NCI-H187 treated with DMSO at 0.1 percent for 48 hours (cell line): Measurements from ENCODE around the gene TMEM201.
A peak's percentile ranks its signal among the peaks of the same experiment; 100 is the strongest.
"Not testable (repeated sequence)": the region's sequence is repeated elsewhere in the genome, so short reads cannot be mapped to it uniquely, and the experiment has no call there.

Experiments
- DNase-seq: peaks from one replicate; lab custom pipeline; 2025; lab: John Stamatoyannopoulos, UW

Gene TMEM201, protein sequence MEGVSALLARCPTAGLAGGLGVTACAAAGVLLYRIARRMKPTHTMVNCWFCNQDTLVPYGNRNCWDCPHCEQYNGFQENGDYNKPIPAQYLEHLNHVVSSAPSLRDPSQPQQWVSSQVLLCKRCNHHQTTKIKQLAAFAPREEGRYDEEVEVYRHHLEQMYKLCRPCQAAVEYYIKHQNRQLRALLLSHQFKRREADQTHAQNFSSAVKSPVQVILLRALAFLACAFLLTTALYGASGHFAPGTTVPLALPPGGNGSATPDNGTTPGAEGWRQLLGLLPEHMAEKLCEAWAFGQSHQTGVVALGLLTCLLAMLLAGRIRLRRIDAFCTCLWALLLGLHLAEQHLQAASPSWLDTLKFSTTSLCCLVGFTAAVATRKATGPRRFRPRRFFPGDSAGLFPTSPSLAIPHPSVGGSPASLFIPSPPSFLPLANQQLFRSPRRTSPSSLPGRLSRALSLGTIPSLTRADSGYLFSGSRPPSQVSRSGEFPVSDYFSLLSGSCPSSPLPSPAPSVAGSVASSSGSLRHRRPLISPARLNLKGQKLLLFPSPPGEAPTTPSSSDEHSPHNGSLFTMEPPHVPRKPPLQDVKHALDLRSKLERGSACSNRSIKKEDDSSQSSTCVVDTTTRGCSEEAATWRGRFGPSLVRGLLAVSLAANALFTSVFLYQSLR

DNA sequence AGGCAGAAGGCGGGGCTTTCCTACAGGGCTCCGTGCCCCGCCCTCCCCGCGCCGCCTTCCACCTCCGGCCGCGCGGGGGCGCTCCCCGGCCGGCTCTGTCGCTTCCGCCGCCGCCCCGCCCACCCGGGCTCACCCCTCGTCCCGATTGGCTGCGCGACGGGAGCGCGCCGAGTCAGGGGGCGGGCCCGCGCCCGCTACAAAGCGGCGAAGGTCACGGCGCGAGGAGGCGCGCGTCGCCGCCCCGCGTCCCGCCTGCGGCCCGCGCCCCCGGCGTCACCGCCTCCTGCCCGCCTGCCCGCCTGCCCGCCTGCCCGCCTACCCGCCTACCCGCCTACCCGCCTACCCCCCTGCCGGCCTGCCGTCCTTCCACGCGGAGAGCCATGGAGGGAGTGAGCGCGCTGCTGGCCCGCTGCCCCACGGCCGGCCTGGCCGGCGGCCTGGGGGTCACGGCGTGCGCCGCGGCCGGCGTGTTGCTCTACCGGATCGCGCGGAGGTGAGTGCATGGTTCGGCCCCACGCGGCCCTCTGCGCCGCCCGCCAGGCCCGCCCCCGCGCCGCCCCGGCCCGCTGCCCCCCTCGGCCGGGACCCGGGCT lies at the start of gene TMEM201:
TSS of gene TMEM201 (plus strand) at position 361 of the 593 bp plus-strand sequence. CDS start at position 381, 20 bp downstream.
- peak; percentile 49 for DNase-seq

DNA sequence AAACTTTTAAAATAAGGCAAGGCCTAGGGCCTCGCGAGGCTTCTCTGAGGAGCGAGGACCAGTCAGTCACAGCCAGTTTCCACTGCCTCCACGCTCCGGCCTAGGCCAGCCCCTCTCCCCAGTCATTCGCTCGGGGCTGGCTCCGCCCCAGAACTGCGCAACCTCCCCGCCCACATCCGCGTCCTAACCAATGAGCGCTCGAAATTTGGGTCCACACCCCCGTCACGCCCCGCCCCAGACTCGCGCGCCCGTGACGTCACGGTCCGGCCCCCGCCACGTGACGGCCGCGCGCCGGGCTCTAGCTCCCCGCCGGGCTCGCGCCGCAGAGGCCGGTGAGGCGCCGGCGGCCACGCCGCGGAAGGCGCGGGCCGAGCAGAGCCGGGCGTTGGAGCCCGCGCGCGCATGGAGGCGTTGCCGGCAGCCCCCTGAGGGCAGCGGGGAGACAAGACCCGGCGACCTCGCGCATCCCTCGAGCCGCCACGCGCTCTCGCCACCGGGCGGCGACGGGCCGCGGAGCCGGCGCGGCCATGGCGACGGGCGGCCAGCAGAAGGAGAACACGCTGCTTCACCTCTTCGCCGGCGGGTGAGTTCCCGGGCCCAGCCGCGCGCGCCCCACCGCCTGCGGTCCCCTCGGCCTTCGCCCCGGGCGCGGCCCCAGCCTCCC lies 49.4 kb upstream of the TMEM201 start, which contains the start of gene SLC25A33:
TSS of gene SLC25A33 (plus strand) at position 301 of the 664 bp plus-strand sequence. CDS start at position 528, 227 bp downstream.
- peak; percentile 81 for DNase-seq

DNA sequence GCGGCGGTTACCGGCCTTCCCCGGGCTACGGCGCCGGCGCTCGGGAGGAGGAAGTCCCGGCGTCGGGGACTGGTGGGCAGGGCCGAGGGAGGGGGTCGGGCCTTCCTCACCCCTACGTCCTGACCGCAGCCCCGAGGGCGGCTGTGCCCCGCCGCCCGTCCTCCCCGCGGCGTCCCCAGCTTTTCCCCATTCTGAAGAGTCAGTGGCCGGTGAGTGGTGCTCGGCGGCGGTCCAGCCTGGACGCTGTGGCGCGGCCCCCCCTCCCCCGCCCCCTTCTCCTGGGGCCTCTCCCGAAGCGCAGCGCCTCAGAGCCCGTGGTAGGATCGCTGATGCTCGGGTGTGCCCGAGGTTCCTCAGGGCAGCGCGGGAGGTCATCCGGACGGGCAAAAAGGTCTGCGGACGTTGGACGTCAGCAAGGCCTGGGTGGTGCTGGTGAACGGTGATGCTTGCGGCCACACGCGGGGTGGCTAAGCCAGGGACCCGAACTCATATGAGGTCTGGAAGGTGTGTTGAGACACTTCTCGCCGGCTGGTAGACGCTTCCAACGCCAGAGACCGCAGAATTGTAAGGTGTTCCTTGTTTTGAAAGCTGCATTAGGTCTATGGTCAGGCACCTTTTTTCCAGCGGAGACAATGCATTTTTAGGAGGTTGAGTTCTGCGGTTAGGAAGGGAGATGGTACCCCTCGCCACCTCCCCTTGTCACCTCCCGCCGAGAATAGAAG lies 48.7 kb upstream of the TMEM201 start:
- DNase-seq: no peak

DNA sequence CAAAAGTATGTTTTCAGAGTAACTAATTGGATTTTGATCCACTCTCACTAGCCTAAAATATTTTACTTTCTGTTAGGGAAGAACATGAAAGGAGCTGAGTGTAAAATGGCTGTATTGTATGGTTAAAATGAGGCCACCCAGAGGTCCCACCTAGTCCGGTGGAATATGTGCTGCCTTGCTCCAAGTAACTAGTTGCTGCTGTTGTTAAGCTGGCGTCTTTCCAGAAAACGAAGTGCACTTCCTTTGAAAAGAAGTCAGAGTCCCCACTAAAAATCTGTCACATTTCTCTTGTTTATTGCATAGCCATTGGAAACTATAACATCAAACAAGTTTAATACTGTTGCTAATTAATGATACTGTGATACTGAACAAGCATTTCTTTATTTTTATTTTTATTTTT lies 46.3 kb upstream of the TMEM201 start:
- DNase-seq: no peak

DNA sequence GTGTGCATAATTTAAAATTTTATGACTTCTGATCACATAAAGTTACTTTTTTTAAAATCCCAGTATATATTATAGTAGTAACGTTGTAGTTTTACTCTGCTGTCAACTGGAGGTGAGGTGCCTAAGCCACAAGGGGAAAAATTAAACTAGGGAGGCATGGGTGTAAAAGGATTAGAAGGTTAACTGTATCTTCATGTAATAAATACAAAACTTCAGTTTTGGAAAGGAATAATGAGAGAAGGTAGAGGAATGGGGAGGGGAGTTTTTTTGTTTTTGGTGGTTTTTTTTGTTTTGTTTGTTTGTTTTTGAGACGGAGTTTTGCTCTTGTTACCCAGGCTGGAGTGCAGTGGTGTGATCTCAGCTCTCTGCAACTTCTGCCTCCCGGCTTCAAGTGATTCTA lies 43.8 kb upstream of the TMEM201 start:
- no peak for DNase-seq

DNA sequence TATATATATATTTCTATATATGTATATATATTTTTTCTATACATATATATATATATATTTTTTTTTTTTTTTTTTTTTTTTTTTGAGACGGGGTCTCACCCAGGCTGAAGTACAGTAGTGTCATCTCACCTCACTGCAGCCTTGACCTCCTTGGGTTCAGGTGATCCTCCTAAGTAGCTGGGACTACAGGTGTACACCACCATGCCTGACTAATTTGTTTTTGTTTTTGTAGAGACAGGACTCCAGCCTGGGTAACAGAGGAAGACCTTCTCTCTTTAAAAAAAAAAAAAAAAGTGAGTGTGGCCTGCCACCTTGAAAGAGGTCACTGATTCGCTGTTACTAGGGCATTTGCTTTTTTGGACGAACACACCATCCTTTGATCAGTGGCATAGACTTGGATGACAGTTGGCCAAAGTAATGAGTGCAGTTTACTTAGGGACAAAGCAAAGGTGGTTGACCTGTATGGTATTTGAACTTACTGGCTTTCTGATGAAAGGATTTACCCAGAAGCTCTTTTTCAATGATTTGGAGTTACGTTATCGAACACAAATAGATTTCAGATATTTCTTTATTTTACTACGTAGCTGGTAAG lies 38.7 kb upstream of the TMEM201 start:
- DNase-seq: no peak

DNA sequence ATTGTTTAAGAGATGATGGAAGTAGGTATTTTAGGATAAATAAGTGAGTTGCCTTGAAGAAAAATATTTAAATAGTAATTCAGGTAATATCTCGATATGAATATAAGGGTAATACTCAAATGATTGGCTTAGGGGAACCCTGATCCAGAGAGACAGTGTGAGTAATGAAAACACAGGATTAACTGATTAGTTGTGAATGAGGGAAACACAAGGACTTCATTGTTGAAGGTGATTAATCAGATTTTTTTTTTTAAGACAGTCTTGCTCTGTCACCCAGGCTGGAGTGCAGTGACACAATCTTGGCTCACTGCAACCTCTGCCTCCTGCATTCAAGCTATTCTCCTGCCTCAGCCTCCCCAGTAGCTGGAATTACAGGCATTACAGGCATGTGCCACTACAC lies 36.7 kb upstream of the TMEM201 start:
- no peak for DNase-seq

DNA sequence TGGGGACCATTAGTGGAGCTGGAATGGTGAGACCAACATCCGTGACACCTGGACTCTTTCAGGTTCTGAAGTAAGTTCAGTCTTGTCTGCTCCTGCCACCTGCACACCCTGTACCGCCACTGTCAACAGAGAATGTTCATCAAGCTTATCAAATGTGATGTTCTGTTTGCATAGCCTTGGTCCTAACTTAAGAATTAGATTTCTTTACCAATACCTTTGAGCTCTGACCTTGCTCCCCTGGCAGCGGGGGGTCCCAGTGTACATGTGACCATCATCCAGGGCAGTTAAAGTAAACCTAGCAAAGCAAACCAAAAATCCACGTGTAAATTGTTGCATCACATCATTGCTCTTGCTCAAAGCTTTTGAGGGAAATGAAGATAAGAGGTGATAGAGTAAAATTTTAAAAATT lies 35.0 kb upstream of the TMEM201 start:
- no peak for DNase-seq

DNA sequence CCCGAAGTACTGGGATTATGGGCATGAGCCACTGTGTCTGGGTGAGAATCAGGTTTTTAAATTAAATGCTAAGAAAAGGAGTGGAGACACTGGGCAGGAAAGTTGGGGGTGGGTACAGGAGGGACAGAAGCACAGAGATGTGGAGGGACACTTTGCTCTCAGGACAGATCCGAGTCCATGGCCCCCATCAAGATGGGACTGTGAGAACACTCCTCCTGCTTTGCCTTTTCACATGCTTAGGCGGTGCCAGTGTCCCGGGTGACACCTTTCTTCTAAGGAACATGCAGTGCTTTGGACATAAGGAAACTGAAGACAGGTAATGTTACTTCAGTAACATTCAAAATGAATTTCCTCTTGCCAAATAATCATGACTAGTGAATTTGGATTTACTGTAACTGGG lies 32.8 kb upstream of the TMEM201 start:
- DNase-seq: no peak

DNA sequence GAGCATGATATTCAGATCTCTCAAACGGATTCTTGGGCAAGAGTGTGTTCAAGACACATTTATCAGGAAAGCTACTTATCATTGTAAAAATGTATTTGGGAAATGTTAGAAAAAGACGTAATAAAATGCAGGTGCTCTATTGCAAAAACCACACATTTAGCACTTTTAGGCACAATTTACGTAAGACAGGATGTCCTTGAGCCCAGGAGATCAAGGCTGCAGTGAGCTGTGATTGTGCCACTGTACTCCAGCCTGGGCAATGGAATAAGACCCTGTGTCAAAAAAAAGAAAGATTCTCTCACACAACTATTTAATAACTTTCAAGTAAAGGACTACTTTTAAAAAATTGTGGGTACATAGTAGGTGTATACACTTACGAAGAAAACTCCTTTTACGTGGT lies 31.1 kb upstream of the TMEM201 start:
- DNase-seq: no peak

DNA sequence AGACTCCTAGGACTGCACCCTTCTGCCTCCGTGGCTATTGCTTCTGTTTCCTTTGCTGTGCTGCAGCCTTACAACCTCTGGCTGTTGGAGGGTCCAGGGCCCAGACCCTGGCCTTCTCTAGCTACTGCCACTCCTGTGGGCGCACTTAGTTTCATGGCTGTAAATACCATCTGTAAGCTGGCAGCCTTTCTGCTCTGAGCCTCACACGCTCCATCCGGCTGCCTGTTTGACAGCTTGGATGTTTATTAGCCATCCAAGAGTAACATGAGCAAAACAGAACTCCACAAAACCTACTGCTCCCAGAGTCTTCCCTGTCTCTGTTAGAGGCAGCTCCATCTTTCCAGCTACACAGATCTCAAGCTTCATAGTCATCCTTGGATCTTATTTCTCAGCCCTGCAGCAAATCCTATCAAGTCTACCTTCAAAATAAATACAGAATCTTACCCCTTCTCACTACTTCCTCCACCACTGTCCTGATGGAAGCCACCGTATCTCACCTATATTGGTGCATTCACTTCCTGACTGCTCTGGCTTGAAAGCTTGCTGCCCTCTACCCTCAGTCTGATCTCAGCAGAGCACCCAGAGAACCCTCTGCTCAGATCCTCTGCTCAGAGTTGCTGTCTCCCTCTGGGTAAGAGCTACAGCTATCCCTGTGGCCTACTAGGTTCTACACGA lies 30.3 kb upstream of the TMEM201 start:
- DNase-seq: no peak

DNA sequence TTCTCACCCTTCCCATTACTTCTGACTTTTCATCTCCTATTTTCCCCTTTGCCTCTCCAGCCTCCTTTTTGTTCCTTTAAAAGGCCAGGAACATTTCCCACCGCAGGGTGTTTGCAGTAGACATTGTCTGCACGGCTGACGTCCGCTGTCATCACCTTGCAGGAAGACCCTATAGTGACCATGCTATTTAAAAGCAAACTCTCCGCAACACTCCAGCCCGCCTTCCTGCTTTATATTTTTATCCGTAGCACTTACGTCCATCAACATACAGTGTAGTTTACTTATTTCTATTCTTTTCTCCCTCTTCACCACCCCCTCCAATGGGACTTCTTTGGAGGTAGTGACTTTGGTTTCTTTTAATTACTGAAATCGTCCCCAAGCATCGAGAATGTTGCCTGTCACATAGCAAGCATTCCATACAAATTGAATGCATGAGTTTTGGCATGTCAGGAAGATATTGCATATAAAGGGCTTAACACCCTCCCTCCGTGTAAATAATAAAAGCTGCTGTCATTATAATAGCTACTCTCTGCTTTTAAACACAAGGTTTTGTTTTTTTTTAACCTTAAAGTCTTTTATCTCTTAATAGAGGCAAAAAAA lies 29.7 kb upstream of the TMEM201 start:
- DNase-seq: no peak

DNA sequence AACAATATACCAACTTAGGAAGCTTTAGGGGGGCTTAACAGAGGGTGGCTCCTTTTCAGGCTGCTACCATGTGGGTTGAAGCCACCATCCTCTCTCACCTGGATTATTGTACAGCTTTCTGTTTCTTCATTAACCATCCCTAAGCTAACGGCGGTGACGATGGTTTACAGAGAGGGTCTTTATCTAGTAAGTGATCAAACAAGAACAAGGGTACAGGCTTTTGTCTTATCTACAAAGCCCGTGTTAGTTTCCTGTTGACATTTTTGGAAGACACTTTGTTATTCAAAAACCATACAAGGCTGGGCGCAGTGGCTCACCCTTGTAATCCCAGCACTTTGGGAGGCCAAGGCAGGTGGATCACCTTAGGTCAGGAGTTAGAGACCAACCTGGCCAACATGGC lies 29.0 kb upstream of the TMEM201 start:
- no peak for DNase-seq

DNA sequence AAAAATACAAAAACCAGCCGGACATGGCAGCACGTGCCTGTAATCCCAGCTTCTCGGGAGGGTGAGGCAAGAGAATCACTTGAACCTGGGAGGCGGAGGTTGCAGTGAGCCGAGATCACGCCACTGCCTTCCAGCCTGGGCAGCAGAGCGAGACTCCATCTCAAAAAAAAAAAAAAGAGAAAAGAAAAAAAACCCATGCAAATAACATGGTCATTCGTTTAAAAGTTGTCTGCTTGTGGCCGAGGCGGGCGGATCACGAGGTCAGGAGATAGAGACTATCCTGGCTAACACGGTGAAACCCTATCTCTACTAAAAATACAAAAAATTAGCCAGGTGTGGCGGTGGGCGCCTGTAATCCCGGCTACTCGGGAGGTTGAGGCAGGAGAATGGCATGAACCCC lies 28.6 kb upstream of the TMEM201 start:
- DNase-seq: not testable (repeated sequence)

DNA sequence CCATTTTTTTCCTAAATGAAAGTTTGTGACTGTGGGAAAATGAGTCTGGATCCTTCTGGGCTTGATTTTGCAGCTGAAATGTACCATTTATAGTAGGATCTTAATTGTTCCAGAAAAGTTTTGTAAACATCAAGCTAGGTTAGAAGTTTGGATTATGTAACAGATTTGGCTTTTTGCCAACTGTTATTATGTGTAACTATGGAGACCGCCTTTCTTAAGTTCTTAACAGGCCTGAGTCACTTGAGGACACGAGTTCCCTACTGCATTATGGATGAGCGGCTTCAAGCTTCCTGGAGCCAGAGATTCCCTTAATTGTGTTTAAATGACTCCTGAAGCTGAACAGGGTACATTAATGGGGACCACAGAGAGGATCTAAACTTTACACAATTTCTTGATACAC lies 27.3 kb upstream of the TMEM201 start:
- DNase-seq: peak; percentile 85

DNA sequence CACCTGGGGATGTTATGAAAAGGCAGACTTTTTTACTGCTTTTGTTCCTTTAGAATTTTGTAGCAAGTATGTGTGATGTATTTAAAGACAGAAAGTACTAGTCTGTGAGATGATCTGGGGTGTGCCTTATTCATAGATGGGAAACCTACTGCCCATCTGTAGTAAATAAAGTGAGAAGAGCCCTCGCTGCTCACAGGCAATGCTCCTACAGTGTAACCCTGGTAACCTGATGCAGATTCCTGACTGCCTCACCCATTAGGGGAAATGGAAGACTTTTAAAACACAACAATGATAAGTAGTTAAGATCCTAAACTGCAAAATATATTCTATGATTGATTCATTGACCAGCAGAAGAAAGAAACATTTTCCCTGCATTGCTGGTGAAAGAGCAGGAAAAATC lies 19.4 kb upstream of the TMEM201 start:
- DNase-seq: no peak

DNA sequence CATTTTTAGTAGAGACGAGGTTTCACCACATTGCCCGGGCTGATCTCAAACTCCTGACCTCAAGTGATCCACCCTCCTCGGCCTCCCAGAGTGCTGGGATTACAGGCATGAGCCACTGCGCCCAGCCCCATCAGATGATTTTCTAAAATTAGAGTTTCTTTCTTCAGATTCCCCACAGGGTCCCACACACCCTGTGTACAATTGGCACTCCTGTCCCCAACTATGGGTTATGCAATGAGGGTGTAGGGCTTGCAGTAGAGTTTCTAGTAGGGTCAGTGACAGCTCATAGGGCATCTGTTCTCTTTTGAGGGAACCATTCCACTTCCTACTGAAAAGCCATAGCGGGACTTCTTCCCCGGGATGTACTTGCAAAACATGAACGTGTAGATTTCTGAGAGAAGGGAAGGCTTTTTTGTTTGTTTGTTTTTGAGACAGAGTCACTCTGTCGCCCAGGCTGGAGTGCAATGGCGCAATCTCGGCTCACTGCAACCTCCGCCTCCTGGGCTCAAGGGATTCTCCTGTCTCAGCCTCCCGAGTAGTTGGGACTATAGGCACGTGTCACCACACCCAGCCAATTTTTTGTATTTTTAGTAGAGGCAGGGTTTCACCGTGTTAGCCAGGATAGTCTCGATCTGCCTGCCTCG lies 17.7 kb upstream of the TMEM201 start:
- DNase-seq: not testable (repeated sequence)

DNA sequence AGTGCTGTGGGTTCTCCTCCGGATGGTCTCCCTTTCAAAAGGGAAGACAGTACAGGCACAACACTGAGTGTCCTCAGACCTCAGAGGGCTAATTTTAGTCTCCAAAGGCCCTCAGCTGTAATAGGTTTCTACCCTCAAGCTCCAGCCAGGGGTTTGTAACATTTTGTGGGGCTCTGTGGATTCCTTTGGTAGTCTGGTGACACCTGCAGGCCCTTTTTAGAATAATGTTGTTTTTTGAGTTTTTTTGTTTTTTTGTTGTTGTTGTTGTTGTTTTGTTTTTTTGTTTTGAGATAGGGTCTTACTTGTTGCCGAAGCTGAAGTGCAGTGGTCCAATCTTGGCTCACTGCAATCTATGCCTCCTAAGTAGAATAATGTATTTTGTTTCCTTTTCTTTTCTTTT lies 15.0 kb upstream of the TMEM201 start:
- DNase-seq: no peak

DNA sequence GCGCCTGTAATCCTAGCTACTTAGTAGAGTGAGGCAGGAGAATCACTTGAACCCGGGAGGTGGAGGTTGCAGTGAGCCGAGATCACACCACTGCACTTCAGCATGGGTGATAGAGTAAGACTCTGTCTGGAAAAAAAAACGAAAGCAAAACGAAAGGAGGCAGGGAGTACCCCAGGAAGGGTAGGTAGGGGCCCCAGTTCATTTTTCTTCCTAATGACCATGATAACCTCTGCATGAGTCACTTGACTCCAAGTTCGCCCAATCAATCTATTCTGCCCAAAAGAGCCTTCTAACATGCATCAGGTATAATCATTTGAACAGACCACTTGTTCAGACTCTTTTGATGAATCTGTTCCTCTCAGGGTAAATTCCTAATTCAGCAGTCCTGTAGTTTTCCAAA lies 13.2 kb upstream of the TMEM201 start:
- no peak for DNase-seq

DNA sequence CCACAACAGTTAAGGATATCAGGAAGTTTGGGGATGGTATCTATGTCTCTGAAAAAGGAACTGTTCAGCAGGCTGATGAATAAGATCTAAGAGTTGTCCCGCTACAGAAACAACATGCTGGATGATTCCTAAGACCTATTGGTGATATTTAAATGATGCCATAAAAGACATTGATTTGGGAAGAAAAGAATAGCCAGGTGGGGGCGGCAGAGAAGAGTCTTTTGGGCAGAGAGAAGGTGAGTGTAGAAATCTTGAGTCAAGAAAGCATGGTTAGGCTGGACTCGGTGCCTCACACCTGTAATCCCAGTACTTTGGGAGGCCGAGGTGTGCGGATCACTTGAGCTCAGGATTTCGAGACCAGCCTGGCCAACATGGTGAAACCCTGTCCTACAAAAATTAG lies 11.8 kb upstream of the TMEM201 start:
- no peak for DNase-seq
